ENCODE results near the gene RUFY3. TPM values are rescaled to one million over a fixed set of nuclear protein-coding genes. Genes with fewer than 3 reads are reported as not detected.

RUFY3 gene
- total RNA-seq, 2 donors from 2014 or later: 75.1 to 91.2 TPM

- WGBS, 2 experiments (ENCODE audit: insufficient coverage in 1 of 2, insufficient read length in 1 of 2): 96 to 100% methylated on average over 1 of the region's 1 CpG
- TF ChIP-seq, protein P1, sequence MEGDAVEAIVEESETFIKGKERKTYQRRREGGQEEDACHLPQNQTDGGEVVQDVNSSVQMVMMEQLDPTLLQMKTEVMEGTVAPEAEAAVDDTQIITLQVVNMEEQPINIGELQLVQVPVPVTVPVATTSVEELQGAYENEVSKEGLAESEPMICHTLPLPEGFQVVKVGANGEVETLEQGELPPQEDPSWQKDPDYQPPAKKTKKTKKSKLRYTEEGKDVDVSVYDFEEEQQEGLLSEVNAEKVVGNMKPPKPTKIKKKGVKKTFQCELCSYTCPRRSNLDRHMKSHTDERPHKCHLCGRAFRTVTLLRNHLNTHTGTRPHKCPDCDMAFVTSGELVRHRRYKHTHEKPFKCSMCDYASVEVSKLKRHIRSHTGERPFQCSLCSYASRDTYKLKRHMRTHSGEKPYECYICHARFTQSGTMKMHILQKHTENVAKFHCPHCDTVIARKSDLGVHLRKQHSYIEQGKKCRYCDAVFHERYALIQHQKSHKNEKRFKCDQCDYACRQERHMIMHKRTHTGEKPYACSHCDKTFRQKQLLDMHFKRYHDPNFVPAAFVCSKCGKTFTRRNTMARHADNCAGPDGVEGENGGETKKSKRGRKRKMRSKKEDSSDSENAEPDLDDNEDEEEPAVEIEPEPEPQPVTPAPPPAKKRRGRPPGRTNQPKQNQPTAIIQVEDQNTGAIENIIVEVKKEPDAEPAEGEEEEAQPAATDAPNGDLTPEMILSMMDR (conservative IDR thresholded peaks at IDR 0.05): no peak
- H3K27me3 ChIP-seq (ENCODE audit: control insufficient read depth, insufficient read depth, low read length, poor library complexity, severe bottlenecking): no peaks in the 10 kb centered on the region
- no peaks in the 10 kb centered on the region for H3K4me1 ChIP-seq (ENCODE audit: control insufficient read depth, insufficient read depth, low read length)
- Mint-ChIP-seq H3K36me3 (ENCODE audit: low read depth) (peaks cover 7% of the 10 kb centered on the region), H3K4me1 (no peaks in the 10 kb centered on the region), H3K9me3 (peaks cover 3% of the 10 kb centered on the region), H3K4me3 (no peak overlapping the region), H3K27me3 (ENCODE audit: insufficient read depth) (no peaks in the 10 kb centered on the region), H3K27ac (no peak overlapping the region)
- peaks cover 3% of the 10 kb centered on the region for H3K9me3 ChIP-seq (ENCODE audit: control insufficient read depth, low read length)
- DNase-seq: no peak
- peaks cover 4% of the 10 kb centered on the region for H3K36me3 ChIP-seq (ENCODE audit: control insufficient read depth, insufficient read depth, low read length)
- no peak overlapping the region for H3K4me3 ChIP-seq (ENCODE audit: low read length)
- no peak overlapping the region for H3K9ac ChIP-seq (ENCODE audit: extremely low read depth, low read length, poor library complexity, severe bottlenecking)
- H3K27ac ChIP-seq (ENCODE audit: low read depth, low read length): no peak overlapping the region
Measured at GRCh38 chr4:70759126-70759525, 37.4 kb downstream of the RUFY3 start.

DNA sequence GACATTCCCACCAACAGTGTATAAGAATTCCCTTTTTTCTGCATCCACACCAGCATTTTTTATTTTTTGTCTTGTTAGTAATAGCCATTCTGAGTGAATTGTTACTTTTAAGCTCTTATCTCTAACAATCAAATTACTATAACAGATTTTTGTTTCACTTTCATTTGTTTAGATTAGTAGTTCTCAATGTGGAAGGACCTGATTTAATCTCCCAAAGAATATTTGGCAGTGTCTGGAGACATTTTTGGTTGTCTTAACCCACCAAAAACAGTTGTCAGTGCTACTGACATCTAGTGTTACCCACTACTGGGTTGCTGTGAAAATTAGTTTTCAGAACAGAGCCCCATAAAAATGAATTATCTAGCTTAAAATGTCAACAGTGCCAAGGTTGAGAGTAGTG is 37.9 kb downstream of the RUFY3 start:
- Histone ChIP-seq H3K27ac (ENCODE audit: low read depth, low read length) (no peak overlapping the region), H3K27me3 (ENCODE audit: control insufficient read depth, insufficient read depth, low read length, poor library complexity, severe bottlenecking) (no peaks in the 10 kb centered on the region), H3K4me3 (ENCODE audit: low read length) (no peak overlapping the region), H3K36me3 (ENCODE audit: control insufficient read depth, insufficient read depth, low read length) (peaks cover 9% of the 10 kb centered on the region), H3K9ac (ENCODE audit: extremely low read depth, low read length, poor library complexity, severe bottlenecking) (no peak overlapping the region), H3K4me1 (ENCODE audit: control insufficient read depth, insufficient read depth, low read length) (no peaks in the 10 kb centered on the region), H3K9me3 (ENCODE audit: control insufficient read depth, low read length) (peaks cover 3% of the 10 kb centered on the region)
- peaks cover 12% of the 10 kb centered on the region for H3K36me3 Mint-ChIP-seq (ENCODE audit: low read depth)
- TF ChIP-seq, protein P1 (conservative IDR thresholded peaks at IDR 0.05): no peak
- H3K4me1 Mint-ChIP-seq: no peaks in the 10 kb centered on the region
- H3K9me3 Mint-ChIP-seq: peaks cover 3% of the 10 kb centered on the region
- no peak for DNase-seq
- no peaks in the 10 kb centered on the region for H3K27me3 Mint-ChIP-seq (ENCODE audit: insufficient read depth)
- H3K27ac Mint-ChIP-seq: no peak overlapping the region
- H3K4me3 Mint-ChIP-seq: no peak overlapping the region

DNA sequence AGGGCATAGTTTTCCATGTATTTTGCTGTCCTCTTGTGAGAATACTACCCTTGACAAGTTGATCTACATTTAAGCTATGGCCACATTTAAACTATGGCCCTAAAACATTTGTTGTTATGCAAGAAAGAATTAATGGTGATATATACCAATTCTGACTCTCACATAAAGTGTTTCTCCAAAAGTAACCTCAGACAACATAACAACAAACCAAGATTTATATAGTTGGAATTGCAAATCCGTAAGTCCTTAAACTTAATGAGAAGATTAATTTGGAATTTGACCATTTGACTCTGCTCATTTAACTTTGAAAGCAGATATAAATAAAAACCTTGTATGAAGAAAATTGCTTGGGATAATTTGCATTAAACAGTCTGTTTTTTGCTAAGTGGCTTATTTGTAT is 38.9 kb downstream of the RUFY3 start:
- Histone ChIP-seq H3K36me3 (ENCODE audit: control insufficient read depth, insufficient read depth, low read length) (peaks cover 11% of the 10 kb centered on the region), H3K27ac (ENCODE audit: low read depth, low read length) (no peak overlapping the region)

More for the DNA sequence above, 38.9 kb downstream of the RUFY3 start:
- Mint-ChIP-seq H3K4me1 (no peaks in the 10 kb centered on the region), H3K27me3 (ENCODE audit: insufficient read depth) (no peaks in the 10 kb centered on the region), H3K36me3 (ENCODE audit: low read depth) (peaks cover 19% of the 10 kb centered on the region), H3K9me3 (peaks cover 3% of the 10 kb centered on the region), H3K27ac (no peak overlapping the region), H3K4me3 (no peak overlapping the region)
- Histone ChIP-seq H3K9ac (ENCODE audit: extremely low read depth, low read length, poor library complexity, severe bottlenecking) (no peak overlapping the region), H3K4me3 (ENCODE audit: low read length) (no peak overlapping the region), H3K9me3 (ENCODE audit: control insufficient read depth, low read length) (peaks cover 2% of the 10 kb centered on the region), H3K4me1 (ENCODE audit: control insufficient read depth, insufficient read depth, low read length) (no peaks in the 10 kb centered on the region), H3K27me3 (ENCODE audit: control insufficient read depth, insufficient read depth, low read length, poor library complexity, severe bottlenecking) (no peaks in the 10 kb centered on the region)
- 100% methylated on average over 1 of the region's 1 CpG; no CpG with 5 or more reads in 1 of the 2 experiments for WGBS, 2 experiments (ENCODE audit: insufficient coverage in 1 of 2, insufficient read length in 1 of 2)
- TF ChIP-seq, protein P1 (conservative IDR thresholded peaks at IDR 0.05): no peak
- no peak for DNase-seq
